ENCODE data around the gene EPC2.

GRCh38 chr2:148684507-148684906 lies 40.0 kb downstream of the EPC2 start:
- TF ChIP-seq POLR2AphosphoS5 (IDR thresholded peaks at IDR 0.05; ENCODE audit: low read depth, low read length) (no peak), TAF1 (IDR thresholded peaks at IDR 0.05; ENCODE audit: borderline replicate concordance, insufficient read depth, low read length) (no peak)

Data from PFSK-1 (cell line).